DND-41 (cell line): ENCODE results near the gene PCNT.

Source experiments
- CTCF ChIP-seq: IDR thresholded peaks from 2 replicates; pipeline ENCODE4 v1.5.1; 2012; ENCODE audit warnings: borderline replicate concordance, low read length, moderate library complexity, mild to moderate bottlenecking; ENCODE audit not compliant: poor library complexity, severe bottlenecking; ENCODE audit errors: extremely low read depth
- EZH2 ChIP-seq: IDR thresholded peaks from 3 replicates; pipeline ENCODE4 v1.6.1; 2012; ENCODE audit warnings: borderline replicate concordance, low read depth, mild to moderate bottlenecking, moderate library complexity, low read length, inconsistent platforms; ENCODE audit not compliant: severe bottlenecking

GRCh38 chr21:46344219-46344915 is 20.4 kb downstream of the PCNT start:
- no peak for TF ChIP-seq CTCF
- no peak for TF ChIP-seq EZH2
